ENCODE measurements around the gene TXK. TPM values are rescaled to one million over a fixed set of nuclear protein-coding genes. Genes with fewer than 3 reads are reported as not detected.

The TXK gene
- total RNA-seq, 3 donors from 2014 or later, result 1.8 to 3.1 (median 2.4) TPM

DNA sequence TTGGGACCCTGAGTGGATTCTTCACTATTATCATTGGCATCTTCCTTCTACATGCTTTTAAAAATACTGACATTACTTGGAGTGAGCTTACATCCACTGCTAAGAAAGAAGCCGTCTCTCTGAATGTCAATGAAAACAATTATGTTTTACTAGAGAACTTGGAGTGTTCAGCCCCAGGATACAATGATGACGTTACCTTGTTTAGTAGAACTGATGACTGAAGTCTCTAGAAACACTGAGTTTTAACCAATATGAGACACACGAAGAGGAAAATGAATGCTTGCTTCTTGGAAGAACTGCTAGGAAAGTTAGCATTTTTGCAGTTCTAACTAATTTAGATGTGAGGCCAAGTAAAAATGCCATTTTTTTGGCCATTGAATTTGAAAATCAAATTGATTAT, 98.1 kb downstream of the TXK start:
- TF ChIP-seq, protein P1, sequence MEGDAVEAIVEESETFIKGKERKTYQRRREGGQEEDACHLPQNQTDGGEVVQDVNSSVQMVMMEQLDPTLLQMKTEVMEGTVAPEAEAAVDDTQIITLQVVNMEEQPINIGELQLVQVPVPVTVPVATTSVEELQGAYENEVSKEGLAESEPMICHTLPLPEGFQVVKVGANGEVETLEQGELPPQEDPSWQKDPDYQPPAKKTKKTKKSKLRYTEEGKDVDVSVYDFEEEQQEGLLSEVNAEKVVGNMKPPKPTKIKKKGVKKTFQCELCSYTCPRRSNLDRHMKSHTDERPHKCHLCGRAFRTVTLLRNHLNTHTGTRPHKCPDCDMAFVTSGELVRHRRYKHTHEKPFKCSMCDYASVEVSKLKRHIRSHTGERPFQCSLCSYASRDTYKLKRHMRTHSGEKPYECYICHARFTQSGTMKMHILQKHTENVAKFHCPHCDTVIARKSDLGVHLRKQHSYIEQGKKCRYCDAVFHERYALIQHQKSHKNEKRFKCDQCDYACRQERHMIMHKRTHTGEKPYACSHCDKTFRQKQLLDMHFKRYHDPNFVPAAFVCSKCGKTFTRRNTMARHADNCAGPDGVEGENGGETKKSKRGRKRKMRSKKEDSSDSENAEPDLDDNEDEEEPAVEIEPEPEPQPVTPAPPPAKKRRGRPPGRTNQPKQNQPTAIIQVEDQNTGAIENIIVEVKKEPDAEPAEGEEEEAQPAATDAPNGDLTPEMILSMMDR (IDR thresholded peaks at IDR 0.05), result no peak
- Histone ChIP-seq H3K4me3 (no peak overlapping the region), H3K4me1 (ENCODE audit: low read depth) (peaks cover 4% of the 10 kb centered on the region), H3K36me3 (ENCODE audit: low read depth) (no peaks in the 10 kb centered on the region), H3K9me3 (no peaks in the 10 kb centered on the region)
- ATAC-seq, result no peak
- intact Hi-C loops (cut with DNase I, micrococcal nuclease), result no loop called here
- no peak for DNase-seq

DNA sequence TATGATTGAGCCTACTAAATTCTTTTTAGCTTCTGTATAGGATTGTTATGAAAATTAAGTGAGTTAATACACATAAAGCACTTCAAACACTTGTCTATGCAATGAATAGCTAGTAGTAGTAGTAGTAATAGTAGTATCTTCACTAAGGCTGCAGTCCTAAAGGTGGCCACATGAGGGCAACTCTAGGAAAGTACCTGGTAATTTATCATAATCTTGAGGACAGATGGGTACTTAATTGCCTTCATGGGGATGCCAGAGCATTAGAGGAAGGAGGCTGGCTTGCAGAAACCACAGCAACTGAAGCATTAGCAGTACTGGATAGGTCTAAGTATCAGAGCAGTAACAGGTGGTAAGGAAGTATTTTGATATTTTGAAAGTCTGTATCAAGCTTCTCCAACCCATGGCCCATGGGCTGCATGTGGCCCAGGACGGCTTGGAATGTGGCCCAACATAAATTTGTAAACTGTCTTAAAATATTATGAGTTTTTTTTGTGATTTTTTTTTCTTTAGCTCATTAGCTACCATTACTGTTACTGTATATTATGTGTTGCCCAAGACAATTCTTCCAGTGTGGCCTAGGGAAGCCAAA, 100.1 kb downstream of the TXK start:
- Histone ChIP-seq H3K9me3 (no peaks in the 10 kb centered on the region), H3K36me3 (ENCODE audit: low read depth) (no peaks in the 10 kb centered on the region), H3K4me1 (ENCODE audit: low read depth) (peaks cover 4% of the 10 kb centered on the region), H3K4me3 (no peak overlapping the region)
- intact Hi-C loops (cut with DNase I, micrococcal nuclease), result no loop called here
- ATAC-seq (peak; percentile 78), DNase-seq (peak in 1 of 3 donors; percentile 82)
- TF ChIP-seq, protein P1 (IDR thresholded peaks at IDR 0.05), result no peak

DNA sequence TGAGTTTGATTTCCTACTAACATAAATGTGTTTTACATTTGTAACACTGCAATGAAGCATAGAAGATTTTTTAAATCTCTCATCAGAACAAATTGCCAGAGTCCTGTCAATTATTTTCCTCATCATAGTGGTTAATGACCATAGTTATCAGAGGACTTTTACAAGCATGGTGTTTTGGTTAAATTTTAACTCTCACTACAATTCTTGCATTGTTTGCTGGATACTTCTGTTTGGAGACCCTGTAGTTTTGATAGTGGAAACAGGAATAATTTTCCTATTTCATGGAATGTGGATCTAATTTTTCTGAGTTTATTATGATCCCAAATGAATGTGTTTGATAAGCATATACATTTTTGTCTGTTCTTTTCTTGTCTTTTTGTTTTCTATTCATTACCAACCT, 100.6 kb downstream of the TXK start:
- no peak for ATAC-seq

DNA sequence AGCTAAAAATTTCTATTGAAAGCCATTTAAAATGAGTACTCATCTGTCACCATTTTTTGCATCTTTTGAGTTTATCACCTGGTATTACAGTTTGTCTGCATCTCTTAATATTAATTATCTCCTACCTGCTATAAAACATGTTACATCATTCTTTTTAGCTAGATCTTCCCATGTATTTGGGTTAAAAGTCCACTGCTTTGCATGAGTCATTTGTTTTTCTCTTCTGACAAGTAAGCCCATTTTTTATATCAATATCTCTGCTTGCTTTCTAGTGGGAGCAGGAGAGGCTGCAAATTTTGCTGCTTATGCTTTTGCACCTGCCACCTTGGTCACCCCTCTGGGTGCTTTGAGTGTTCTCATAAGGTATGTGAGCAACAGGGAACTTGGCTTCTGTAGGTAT, 101.3 kb downstream of the TXK start:
- Histone ChIP-seq H3K36me3 (ENCODE audit: low read depth) (no peaks in the 10 kb centered on the region), H3K9me3 (no peaks in the 10 kb centered on the region), H3K4me1 (ENCODE audit: low read depth) (peaks cover 4% of the 10 kb centered on the region), H3K4me3 (no peak overlapping the region)
- TF ChIP-seq, protein P1 (IDR thresholded peaks at IDR 0.05), result no peak
- peak; percentile 42 for ATAC-seq
- intact Hi-C loops (cut with DNase I, micrococcal nuclease), result no loop called here
- no peak for DNase-seq

More for the DNA sequence above, 100.6 kb downstream of the TXK start:
- H3K36me3 ChIP-seq (ENCODE audit: low read depth), result no peaks in the 10 kb centered on the region
- DNase-seq, result no peak
- TF ChIP-seq, protein P1 (IDR thresholded peaks at IDR 0.05), result no peak
- H3K9me3 ChIP-seq, result no peaks in the 10 kb centered on the region
- H3K4me3 ChIP-seq, result no peak overlapping the region
- peaks cover 4% of the 10 kb centered on the region for H3K4me1 ChIP-seq (ENCODE audit: low read depth)
- intact Hi-C loops (cut with DNase I, micrococcal nuclease), result no loop called here

DNA sequence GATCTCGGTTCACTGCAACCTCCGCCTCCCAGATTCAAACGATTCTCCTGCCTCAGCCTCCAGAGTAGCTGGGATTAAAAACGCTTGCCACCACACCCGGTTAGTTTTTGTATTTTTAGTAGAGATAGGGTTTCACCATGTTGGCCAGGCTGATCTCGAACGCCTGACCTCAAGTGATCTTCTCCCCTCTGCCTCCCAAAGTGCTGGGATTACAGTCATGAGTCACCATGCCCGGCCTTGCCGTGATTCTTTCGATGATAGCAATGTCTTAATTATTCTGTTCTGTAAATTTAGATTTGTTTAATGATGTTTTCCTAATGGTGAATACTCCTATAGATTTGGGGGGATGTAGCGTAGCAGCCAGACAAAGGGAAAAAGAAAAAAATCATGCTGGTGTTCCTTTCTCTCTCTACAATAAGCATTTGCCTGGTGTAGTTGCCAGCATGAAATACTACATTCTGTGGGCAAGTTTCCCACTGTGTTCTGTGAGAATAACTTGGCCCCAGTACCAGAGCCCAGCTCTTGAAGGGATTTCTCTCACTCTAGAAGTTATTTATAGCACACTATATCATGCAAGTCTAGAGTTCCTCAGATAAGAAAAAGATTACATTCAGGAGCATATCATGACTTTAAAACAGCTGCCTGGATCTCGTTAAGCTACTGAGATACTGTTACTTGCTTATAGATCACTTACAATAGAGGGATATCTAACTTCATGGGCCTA, 102.1 kb downstream of the TXK start:
- Histone ChIP-seq H3K4me3 (no peak overlapping the region), H3K36me3 (ENCODE audit: low read depth) (no peaks in the 10 kb centered on the region), H3K9me3 (no peaks in the 10 kb centered on the region), H3K4me1 (ENCODE audit: low read depth) (peaks cover 4% of the 10 kb centered on the region)
- TF ChIP-seq, protein P1 (IDR thresholded peaks at IDR 0.05), result no peak
- no peak for DNase-seq
- ATAC-seq, result peak; percentile 64
- intact Hi-C loops (cut with DNase I, micrococcal nuclease), result no loop called here
